ENCODE results near the gene MGAT3.
"Not testable (repeated sequence)": the region's sequence is repeated elsewhere in the genome, so short reads cannot be mapped to it uniquely, and the experiment has no call there.

MGAT3 gene

DNA sequence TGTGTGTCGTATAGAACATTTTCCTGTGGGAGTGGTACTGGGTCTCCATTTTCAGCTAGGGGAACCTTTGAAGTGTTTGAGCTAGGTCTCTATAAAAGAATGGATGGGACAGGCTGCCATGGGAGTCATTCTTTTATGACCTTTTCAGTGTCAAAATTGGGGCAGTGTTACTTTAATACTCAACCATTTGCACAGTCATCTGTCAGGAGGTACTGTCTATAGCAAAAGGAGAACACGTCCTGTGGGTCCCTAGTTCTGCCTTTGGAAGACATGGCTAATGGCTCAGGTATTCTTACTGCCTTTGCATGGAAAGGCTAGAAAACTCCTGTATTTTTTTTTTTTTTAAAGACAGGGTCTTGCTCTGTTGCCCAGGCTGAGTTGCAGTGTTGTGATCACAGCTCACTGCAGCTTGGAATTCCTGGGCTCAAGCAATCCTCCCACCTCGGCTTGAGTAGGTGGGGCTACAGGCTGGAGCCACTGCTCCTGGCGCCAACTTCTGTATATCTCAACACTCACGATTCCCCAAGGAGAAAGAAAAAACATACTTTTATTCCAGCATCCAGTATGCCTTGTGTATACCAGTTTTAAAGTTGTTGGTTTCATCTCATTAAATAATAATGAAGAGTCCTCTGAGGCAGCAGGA lies 61.5 kb downstream of the MGAT3 start:
- no peak for DNase-seq

DNA sequence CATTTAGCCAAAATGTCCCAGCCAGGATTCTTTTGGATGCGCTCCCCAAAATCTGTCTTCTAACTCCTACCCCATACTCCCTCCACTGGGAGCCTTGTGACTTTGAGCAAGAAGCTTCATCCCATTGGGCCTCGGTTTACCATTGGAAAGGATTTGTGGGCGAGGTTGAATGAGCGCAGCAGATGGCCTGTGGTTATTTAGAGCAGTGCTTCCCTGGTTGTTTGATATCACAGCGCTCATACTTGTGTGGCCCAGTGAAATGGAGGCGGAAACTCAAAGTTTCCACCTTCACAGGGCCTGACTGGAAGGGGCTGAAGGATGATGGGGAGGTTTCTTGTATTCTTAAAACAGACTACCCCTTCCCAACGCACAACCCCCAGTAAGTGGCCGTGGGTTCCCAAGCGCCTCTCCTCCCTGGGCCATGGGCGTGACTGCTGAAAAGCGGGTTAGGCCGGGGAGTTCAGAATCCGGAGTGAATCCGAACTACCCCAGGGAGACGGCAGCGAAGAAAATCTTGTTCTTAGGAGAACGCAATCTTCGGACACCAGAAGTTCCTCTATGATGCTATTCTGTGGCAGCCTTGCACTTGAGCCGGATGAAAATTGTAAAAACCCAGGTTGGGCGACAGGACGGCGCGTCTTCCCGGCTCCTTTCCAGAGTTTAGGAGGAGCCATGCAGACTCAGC lies 62.3 kb downstream of the MGAT3 start:
- no peak for DNase-seq

DNA sequence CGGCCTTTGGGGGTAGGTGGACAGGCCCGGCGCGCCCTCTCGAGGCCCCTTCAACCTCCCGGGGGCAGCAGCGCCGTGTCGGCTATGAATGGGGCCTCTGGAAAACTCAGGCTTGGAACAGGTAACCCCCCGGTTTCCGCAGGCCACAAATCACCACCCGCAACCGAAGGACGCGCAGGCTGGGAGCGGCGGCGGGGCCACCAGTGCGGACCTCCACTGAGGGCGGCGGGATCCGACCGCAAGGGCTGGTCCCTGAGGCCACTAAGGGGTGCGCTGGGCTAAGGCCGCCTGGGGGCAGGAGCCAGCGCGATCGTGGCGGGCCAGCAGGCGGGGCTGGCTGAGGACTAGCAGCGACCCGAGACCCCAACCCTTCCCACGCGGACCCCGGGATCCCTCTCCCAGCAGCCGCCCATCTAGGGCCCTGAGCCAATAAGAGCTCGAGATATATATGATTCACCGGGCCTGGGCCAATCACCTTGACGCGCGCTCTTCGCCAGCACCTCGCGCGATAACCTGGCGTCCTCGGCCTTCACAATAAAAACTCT lies 62.9 kb downstream of the MGAT3 start:
- DNase-seq: peak in 1 of 2 donors; percentile 98

DNA sequence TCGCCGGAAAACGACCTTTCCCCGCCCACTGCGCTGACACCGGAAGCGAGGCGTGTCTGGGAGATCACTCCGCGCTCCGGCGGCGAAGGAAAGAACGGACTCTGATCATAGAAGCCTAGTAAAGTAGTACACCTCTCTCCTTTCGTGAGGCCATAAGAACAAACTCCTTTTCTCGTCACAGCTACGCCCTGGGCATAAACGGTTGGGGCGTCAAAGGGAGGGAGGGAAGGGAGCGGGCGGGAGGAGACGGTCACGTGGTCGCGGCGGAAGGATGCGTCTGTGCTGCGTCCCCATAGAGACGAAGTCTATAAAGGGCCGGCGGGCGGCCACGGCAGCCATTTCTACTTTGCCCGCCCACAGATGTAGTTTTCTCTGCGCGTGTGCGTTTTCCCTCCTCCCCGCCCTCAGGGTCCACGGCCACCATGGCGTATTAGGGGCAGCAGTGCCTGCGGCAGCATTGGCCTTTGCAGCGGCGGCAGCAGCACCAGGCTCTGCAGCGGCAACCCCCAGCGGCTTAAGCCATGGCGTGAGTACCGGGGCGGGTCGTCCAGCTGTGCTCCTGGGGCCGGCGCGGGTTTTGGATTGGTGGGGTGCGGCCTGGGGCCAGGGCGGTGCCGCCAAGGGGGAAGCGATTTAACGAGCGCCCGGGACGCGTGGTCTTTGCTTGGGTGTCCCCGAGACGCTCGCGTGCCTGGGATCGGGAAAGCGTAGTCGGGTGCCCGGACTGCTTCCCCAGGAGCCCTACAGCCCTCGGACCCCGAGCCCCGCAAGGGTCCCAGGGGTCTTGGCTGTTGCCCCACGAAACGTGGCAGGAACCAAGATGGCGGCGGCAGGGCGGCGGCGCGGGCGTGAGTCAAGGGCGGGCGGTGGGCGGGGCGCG lies 63.7 kb downstream of the MGAT3 start, which contains the start of gene ATF4:
ATF4 (plus strand) TSS at position 337 of the 880 bp plus-strand sequence. CDS start 884 bp downstream, outside the sequence.
- peak in 1 of 2 donors; percentile 98 for DNase-seq

DNA sequence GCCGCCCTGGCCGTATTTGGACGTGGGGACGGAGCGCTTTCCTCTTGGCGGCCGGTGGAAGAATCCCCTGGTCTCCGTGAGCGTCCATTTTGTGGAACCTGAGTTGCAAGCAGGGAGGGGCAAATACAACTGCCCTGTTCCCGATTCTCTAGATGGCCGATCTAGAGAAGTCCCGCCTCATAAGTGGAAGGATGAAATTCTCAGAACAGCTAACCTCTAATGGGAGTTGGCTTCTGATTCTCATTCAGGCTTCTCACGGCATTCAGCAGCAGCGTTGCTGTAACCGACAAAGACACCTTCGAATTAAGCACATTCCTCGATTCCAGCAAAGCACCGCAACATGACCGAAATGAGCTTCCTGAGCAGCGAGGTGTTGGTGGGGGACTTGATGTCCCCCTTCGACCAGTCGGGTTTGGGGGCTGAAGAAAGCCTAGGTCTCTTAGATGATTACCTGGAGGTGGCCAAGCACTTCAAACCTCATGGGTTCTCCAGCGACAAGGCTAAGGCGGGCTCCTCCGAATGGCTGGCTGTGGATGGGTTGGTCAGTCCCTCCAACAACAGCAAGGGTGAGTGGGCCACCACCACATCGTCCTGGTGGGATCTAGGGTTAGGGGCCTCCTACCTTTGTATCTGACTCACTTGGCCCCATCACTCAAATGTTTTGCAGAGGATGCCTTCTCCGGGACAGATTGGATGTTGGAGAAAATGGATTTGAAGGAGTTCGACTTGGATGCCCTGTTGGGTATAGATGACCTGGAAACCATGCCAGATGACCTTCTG lies 64.5 kb downstream of the MGAT3 start:
- peak; percentile 73 to 77 for DNase-seq

DNA sequence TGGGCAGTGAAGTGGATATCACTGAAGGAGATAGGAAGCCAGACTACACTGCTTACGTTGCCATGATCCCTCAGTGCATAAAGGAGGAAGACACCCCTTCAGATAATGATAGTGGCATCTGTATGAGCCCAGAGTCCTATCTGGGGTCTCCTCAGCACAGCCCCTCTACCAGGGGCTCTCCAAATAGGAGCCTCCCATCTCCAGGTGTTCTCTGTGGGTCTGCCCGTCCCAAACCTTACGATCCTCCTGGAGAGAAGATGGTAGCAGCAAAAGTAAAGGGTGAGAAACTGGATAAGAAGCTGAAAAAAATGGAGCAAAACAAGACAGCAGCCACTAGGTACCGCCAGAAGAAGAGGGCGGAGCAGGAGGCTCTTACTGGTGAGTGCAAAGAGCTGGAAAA lies 65.3 kb downstream of the MGAT3 start:
- DNase-seq: not testable (repeated sequence)

DNA sequence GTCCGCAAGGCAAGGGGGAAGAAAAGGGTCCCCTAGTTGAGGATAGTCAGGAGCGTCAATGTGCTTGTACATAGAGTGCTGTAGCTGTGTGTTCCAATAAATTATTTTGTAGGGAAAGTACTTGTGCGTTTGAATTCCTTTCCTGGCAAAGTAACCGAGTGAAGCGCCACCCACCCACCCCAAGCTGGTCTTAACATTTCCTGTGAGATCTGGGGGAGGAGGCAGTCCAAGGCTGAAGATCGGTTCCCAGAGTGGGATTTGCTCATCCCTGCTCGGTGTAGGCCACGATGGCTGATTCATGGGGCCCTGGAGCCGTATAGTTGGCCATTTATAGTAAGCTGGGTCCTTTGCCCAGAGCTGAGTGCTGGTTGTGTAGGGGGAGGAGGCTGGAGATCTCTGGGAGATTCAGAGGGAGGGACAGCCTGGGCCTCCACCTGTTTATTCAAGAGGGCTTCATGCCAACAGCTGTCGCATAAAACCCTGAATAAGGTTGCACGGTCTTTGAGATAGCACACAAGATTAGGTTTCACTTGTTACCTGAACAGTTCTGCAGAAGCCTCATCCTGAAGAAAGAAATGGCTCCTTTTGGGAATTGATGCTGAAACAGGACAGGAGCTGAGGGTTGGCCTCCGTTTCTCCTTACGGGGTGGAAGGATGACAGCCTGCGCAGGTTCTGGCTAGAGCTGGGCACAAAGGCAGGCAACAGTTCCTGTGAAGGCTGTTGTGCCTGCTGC lies 65.9 kb downstream of the MGAT3 start:
- DNase-seq: peak in 1 of 2 donors; percentile 41

DNA sequence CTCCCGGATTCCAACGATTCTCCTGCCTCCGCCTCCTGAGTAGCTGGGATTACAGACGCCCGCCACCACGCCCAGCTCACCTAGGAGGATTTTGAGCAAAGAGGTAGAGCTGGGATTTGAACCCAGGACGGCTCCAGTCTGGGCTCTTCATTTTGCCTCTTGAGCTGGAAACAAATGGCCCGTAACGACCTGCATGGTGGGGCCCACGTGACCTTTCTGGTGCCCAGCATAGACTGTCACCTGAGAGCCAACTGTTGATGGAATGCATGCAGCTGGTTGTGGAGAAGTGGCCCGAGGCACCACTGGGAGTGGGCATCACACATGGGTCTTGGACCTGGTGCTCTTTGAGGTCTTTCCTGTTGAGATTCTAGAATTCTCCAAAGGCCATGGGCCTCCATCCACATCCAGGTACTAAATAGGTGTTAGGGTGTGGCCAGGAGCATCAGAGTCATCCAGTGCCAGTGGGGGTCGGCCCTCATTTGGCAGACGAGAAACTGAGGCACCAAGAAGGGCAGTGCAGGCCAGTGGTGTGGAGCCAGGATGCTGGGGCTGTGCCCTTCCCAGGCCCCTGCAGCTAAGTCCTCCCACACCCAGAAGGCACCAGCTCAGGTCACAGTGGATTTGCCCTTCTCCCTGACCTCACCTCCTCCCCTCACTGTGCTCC lies 67.4 kb downstream of the MGAT3 start:
- no peak for DNase-seq

DNA sequence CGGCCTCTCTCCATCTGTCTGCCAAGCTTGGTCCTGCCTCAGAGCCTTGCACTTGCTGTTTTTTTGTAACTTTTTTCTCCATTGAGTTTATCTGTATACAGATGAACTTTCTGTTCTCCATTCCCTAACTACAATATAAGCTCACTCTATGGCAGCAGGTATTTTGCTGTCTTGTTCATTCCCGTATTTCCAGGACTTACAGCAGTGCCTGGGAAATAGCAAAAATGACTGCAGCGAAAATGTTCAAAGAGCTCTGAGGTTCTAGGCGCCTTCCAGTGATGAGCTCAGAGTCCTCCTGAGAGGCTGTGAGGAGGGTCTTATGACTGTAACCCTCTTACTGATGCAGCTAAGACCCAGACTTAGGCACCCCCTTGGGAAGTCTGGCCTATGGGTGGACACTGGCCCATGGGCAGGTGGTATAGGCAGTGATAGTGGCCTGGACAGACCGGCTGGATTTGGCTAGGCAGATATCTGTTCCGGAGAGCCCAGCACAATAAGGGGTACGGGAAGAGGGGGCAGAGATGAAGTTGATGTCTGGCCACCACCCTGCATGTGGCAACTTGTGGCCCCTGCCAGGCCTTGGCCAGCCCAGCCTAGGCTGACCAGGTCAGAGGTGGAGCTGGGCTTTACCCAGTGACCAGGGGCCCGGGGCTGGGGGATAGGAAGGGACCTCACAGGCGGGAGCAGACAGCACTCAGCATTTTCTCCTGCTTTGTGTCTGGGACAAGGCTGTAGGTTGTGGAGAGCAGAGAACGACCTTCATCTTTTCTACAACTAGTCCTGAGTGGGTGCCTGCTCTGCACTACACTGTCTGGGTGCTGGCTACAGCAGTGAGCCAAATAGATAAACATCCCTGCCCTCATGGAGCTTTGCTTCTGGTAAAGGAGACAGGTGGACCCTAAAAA lies 68.2 kb downstream of the MGAT3 start:
- no peak for DNase-seq

DNA sequence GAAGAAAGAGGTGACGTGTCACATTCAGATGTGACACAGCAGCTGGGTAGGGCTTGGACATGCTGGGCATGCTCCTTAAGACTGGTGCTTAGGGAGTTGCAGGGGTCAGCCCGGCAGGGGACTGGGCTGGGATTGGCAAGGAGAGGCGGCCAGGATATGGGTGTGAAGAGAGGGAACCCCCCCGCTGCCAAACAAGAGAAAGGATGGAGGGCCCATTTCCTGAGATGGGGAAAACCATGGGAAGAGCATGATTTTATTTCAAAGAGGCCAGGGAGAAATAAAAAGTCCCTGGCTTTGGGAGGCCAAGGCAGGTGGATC lies 68.8 kb downstream of the MGAT3 start:
- no peak for DNase-seq

DNA sequence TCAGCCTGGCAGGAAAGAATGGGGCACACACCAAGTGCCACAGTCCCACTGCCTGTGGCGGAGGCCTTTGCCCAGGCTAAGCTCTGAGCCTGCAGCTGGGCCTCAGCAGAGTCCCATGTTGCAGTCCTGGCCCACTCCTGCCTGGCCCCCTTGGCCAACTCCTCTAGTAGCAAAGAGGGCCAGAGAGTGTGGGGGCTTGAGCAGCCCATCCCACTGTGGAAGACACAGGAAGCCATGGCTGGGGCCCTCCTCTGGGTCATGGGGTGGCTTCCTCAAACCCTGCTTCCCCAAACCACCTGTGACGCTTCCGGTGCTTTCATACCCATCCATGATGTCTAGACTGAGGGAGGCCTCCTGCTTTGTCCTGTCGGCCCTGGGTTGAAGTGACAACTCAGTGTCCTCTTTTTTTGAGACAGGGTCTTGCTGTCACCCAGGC lies 69.9 kb downstream of the MGAT3 start:
- DNase-seq: peak; percentile 41 to 50

DNA sequence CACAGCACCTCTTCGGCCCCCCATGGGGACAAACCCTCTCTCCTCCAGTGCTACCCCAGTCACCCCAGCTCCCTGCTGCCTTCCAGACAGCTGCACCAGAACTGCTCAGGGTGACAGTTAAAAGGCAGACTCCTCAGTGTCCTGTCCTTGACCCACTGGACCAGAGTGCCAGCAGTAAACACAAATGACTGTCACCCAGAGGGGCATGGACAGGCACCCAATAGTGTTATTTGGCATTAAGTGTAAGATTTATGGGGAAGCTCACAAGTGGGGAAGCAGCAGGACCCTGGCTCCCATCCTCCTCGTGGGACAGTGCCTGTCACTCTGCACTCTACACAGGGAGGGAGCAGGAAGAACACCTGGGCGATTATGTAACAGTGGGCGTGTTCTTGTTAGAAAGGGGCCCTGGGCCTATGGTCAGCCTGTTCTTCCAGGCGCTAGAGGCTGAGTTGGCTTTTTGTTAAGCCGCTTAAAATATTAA lies 70.7 kb downstream of the MGAT3 start:
- DNase-seq: no peak

DNA sequence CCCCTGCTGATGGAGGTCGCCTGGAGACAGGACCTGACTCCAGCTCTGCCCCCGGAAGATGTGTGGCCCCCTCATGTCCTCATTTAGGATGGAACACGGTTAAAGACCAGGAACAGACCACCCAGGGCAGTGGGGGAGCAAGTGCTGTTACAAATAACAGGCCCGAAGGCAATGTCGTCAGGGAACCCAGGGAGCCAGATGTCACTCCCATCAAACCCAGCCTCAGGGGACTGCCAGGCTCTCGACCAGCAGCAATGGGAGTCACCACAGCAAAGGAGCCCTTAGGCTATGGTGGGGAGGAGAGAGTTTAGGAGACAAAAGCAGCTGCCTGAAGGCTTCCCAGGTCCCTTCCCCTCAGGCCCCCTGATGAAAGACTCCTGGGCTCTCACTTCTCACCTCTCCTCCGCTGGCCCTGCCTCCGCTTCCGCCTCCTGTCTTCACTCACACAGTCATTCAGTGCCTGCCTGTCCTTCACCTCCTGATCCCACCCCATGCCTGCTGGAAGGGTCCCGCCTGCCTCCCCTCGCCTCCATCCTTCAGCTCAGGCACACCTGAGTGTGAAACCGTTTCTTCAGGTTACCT lies 71.4 kb downstream of the MGAT3 start:
- no peak for DNase-seq

DNA sequence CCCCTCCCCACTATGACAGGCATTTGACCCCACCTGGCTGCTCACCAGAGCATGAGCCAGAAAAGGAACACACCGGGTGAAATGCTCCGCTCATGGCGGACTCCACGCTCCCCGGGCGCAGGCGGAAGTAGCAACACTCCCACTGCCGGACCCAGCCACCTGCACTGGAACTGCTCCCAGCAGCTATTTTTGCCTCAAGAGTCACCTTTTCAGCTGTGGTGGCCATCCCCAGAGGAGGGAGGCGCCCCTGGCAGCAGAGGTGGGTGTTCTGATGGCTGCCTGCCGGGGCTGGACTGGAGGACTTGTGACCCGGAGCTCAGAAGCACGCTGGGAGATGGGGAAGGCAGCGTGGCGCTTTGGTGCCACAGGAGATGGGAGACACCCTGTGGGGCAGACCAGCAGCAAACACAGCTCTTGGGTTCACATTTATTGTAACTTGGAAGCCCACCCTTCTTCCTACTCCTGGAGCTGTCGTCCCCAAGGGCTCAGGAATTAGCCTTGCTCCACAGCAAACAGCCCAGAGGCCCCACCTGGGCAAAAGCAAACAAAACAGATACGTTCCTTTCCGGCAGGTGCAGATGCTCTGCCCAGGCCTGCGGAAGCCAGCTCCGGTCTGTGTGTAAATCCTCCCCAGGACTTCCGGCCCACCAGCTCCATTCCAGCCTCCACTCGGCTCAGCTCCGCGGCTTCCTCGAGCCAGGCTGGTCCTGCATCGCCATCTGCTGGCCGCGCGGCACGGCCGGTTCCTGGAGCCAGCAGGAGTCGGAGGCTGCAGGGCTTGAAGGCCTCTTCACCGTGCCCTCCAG lies 72.1 kb downstream of the MGAT3 start:
- DNase-seq: peak; percentile 92 to 93

DNA sequence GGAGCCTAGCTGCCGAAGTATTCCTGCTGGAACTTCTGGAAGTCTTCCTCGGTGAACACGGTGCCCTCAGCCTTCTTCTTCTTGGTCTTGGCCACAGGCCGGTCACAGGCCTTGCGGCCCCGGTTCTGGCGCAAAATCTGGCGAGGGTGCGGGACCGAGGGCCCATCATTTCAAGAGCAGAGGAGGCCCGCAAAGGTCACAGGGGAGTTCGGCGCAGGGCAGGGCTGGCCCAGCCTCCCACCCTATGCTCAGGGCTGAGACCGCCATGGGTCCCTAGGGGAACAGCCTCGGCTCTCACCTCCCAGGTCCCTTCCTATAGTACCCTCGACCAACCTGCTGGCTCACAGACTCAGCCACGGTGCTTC lies 72.7 kb downstream of the MGAT3 start:
- DNase-seq: no peak

DNA sequence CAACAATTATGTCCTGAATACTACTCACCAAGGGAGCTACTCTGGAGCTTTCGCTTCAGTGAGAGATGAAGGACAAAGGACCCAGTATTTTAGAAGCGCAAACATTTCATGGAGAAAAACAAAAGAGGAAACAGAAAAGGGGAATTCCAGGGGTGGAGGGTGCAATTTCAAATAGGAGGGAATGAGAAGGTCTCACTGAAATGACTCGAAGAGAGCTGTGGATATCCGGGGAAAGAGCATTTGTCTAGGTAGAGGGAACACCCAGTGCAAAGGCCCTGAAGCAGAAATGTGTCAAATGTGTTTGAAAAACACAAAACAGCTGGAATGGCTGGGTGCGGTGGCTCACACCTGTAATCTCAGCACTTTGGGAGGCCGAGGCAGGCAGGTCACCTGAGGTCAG lies 73.3 kb downstream of the MGAT3 start:
- DNase-seq: no peak

DNA sequence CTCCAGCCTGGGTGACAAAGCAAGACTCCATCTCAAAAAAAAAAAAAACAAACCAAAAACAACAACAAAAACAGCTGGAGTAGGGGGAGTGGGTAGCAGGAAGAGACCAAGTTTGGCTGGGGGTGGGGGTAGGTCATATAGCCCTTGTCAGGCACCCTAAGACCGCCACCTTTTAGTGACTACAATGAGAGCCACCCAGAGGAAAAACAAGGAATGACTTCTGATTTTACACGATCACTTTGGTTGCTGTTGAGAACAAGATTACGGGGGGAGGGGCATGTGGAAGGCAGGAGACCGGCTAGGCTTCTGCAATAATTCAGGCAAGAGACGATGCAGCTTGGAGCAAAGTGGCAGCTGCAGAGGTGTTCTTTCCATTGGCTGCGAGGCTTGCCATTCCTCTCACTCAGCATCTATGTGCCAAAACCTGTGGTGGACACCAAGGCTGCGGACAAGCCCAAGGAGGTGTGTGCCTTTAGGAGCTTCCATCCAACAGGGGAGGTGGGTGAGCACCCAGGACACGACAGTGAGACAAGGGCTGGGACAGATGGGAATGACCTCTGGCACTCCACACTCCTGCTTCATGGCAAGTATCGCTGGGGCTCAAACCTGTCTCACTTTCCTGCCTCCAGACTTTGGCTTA lies 74.0 kb downstream of the MGAT3 start:
- DNase-seq: peak in 1 of 2 donors; percentile 52

Measured in CD4-positive, alpha-beta T cell treated with Interleukin-4 for 1 hour (primary cell).